Muscle layer of duodenum (tissue), 2 donors: ENCODE data around the gene VPS37B.

Experiments
- H3K27ac ChIP-seq: one replicate; pipeline ENCODE4 v1.7.0; 2013; ENCODE audit warnings: mild to moderate bottlenecking, low read length
- H3K27me3 ChIP-seq: one replicate; pipeline ENCODE4 v1.7.0; 2013; ENCODE audit warnings: low read depth, mild to moderate bottlenecking, control low read depth, low read length
- H3K36me3 ChIP-seq, 2 donors: one replicate each; pipeline ENCODE4 v1.7.0; 2013; ENCODE audit warnings: low read length in 2 of 2, control low read depth in 1 of 2, mild to moderate bottlenecking in 1 of 2; ENCODE audit not compliant: insufficient read depth in 2 of 2, control insufficient read depth in 1 of 2
- H3K4me1 ChIP-seq, 2 donors: one replicate each; pipeline ENCODE4 v1.7.0; 2013; ENCODE audit warnings: low read length in 2 of 2, mild to moderate bottlenecking in 2 of 2, control low read depth in 1 of 2, moderate library complexity in 1 of 2; ENCODE audit not compliant: insufficient read depth in 2 of 2, control insufficient read depth in 1 of 2
- H3K4me3 ChIP-seq, 2 donors: one replicate each; pipeline ENCODE4 v1.7.0; 2013; ENCODE audit warnings: low read length in 2 of 2, low read depth in 1 of 2, mild to moderate bottlenecking in 1 of 2
- H3K9me3 ChIP-seq, 2 donors: one replicate each; pipeline ENCODE4 v1.7.0; 2013; ENCODE audit warnings: low read length in 2 of 2, control low read depth in 1 of 2, mild to moderate bottlenecking in 1 of 2; ENCODE audit not compliant: control insufficient read depth in 1 of 2
- donor health status: healthy.

VPS37B gene

DNA sequence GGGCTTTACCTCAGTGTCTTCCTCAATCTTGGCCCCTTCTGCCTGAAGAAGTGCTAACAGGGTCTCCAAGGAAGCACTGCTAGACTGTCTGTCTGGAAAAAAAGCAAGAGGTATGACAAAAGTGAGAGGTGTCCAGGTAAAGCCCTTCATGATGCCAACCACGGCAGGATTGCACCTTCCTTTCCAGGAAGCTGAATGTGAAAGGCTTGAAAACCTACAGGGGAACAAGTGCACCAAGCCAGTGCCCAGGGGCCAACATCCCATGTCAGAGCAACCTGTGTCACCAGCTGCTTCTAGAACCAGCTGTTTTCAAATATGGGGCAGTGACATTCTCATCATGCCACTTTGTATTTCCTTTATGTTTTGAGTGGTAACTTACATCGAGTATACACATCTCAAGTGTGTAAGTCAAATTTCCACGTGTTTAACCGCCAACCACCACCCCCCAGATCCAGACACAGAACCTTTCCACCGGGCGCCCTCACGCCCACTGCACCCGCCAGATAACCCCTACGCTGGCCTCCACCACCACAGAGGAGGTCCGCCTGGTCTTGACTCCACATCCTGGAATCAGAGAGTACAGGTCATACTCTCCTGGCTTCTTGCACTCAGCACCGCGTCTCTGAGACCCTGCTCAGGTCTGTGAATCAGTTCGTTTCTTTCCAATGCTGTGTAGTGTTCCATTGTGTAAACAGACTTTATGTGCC lies 27.3 kb downstream of the VPS37B start:
- no peaks in the 10 kb centered on the region for H3K9me3 ChIP-seq
- H3K27me3 ChIP-seq = no peaks in the 10 kb centered on the region
- peaks cover 22 to 33% of the 10 kb centered on the region in 2 donors for H3K4me1 ChIP-seq
- no peak overlapping the region for H3K4me3 ChIP-seq
- H3K36me3 ChIP-seq = peaks cover 29 to 41% of the 10 kb centered on the region in 2 donors
- no peak overlapping the region for H3K27ac ChIP-seq

- peaks cover 22 to 29% of the 10 kb centered on the region in 2 donors for H3K4me1 ChIP-seq
- no peak overlapping the region for H3K27ac ChIP-seq
- no peaks in the 10 kb centered on the region for H3K9me3 ChIP-seq
- H3K4me3 ChIP-seq = no peak overlapping the region
- H3K36me3 ChIP-seq = peaks cover 29 to 41% of the 10 kb centered on the region in 2 donors
- no peaks in the 10 kb centered on the region for H3K27me3 ChIP-seq
These were observed 28.0 kb downstream of the VPS37B start for GRCh38 chr12:122867691-122868461.

DNA sequence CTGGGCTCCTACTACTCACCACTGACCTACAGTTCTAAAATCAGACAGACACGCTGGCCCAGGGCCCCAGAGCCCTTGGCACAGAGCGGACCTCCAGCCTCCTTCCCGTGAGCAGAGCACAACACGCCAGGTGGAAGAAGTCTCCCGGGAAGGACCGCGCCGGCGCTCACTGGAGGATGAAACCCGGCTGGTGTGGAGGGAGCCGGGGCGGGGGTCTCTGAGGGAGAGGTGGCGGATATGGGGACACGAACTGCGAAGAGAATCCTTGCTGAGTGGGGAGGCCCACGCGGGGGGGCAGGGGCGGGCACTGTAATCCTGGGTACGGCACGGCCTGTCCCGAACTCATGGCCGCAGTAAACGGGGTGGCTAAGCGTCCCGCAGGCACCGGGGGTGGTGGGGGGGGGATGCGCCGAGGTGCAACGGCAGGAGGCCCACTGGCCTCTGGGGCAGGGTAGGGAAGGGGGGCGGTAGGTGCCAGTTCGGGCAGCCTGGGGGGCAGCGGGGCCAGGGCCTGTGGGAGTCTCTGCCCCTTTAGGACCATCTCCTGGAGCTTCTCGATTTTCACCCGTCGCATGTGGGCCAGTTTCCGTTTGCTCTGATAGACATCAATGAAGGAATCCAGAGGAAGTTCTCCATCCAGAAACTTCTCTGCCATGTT lies 28.8 kb downstream of the VPS37B start:
- Histone ChIP-seq H3K36me3 (peaks cover 29 to 41% of the 10 kb centered on the region in 2 donors), H3K27me3 (no peaks in the 10 kb centered on the region), H3K27ac (no peak overlapping the region), H3K4me3 (no peak overlapping the region), H3K4me1 (peaks cover 15 to 26% of the 10 kb centered on the region in 2 donors), H3K9me3 (no peaks in the 10 kb centered on the region)

- Histone ChIP-seq H3K27ac (no peak overlapping the region), H3K27me3 (no peaks in the 10 kb centered on the region), H3K36me3 (peaks cover 29 to 41% of the 10 kb centered on the region in 2 donors), H3K4me1 (peaks cover 9 to 21% of the 10 kb centered on the region in 2 donors), H3K4me3 (no peak overlapping the region), H3K9me3 (no peaks in the 10 kb centered on the region)
These were observed 29.5 kb downstream of the VPS37B start for GRCh38 chr12:122866379-122866778.

- Histone ChIP-seq H3K4me1 (peaks cover under 1 to 18% of the 10 kb centered on the region in 2 donors), H3K27ac (no peak overlapping the region), H3K36me3 (peaks cover 29 to 41% of the 10 kb centered on the region in 2 donors), H3K4me3 (no peak overlapping the region), H3K27me3 (no peaks in the 10 kb centered on the region), H3K9me3 (no peaks in the 10 kb centered on the region)
These were observed 30.4 kb downstream of the VPS37B start for GRCh38 chr12:122865268-122866231.

GRCh38 chr12:122864894-122865253 lies 31.1 kb downstream of the VPS37B start:
- peaks cover 0 to 17% of the 10 kb centered on the region in 2 donors for H3K4me1 ChIP-seq
- H3K27ac ChIP-seq = no peak overlapping the region
- H3K36me3 ChIP-seq = peaks cover 24 to 41% of the 10 kb centered on the region in 2 donors

DNA sequence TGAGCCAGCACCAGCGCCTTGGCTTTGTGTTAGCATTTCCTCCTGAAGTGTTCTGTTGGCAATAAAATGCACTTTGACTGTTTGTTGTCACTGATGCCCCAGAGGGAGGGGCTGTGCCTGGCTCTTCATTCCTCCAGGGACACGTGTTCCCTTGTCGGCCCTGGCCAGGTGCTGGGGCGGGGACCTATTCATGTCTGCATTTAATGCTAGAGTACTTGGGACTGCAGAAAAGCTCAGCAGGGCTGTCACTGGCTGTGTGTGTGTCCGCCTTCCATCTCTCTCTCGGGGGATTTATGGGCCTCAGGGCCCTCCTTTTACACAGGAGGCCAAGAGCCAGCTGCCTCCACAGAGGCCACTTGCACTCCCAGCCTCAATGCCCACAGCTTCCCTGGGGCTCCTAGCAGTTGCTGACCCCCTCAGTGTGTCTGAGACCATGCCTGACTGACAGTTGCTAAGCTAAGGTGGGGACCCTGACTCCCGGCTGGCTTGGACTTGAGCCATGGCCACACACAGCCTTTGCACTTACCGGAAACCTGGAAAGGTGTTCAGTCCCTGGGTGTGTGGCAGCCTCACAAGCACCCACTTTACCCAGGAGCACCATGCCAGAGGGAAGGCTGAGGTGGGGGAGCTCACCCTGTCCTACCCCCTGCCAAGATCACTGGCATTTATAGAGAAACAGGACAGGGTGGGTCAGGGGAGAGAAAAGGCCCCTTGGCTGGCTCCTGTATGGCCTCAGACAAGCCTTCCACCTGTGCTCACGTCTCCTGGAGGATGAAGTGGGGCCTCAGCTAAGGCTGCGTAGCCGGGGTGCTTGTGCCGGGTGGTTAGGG lies 32.8 kb downstream of the VPS37B start:
- Histone ChIP-seq H3K4me1 (peaks cover 0 to 17% of the 10 kb centered on the region in 2 donors), H3K27ac (no peak overlapping the region), H3K9me3 (no peaks in the 10 kb centered on the region), H3K27me3 (no peaks in the 10 kb centered on the region), H3K36me3 (peaks cover 6 to 24% of the 10 kb centered on the region in 2 donors), H3K4me3 (no peak overlapping the region)

More at GRCh38 chr12:122864894-122865253, 31.1 kb downstream of the VPS37B start:
- H3K4me3 ChIP-seq = no peak overlapping the region
- no peaks in the 10 kb centered on the region for H3K27me3 ChIP-seq
- no peaks in the 10 kb centered on the region for H3K9me3 ChIP-seq

DNA sequence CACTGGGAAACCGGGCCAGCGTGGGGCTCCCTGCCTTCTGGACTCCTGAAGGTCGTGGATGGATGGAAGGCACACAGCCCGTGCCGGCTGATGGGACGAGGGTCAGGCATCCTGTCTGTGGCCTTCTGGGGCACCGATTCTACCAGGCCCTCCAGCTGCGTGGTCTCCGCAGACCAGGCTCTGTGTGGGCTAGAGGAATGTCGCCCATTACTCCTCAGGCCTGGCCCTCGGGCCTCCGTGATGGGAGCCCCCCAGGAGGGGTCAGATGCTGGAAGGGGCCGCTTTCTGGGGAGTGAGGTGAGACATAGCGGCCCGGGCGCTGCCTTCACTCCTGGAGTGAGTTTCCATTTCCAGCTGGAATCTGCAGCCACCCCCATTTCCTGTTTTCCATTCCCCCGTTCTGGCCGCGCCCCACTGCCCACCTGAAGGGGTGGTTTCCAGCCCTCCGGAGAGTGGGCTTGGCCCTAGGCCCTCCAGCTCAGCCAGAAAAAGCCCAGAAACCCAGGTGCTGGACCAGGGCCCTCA lies 33.8 kb downstream of the VPS37B start:
- no peaks in the 10 kb centered on the region for H3K27me3 ChIP-seq
- H3K27ac ChIP-seq = no peak overlapping the region
- peaks cover 0 to 17% of the 10 kb centered on the region in 2 donors for H3K4me1 ChIP-seq
- no peaks in the 10 kb centered on the region for H3K9me3 ChIP-seq
- H3K36me3 ChIP-seq = peaks cover 0 to 15% of the 10 kb centered on the region in 2 donors
- H3K4me3 ChIP-seq = no peak overlapping the region

GRCh38 chr12:122861587-122861970 lies 34.3 kb downstream of the VPS37B start:
- no peaks in the 10 kb centered on the region for H3K27me3 ChIP-seq
- no peaks in the 10 kb centered on the region for H3K9me3 ChIP-seq
- no peak overlapping the region for H3K4me3 ChIP-seq
- H3K27ac ChIP-seq = no peak overlapping the region
- H3K4me1 ChIP-seq = peaks cover 0 to 17% of the 10 kb centered on the region in 2 donors
- peaks cover 0 to 9% of the 10 kb centered on the region in 2 donors for H3K36me3 ChIP-seq
